HepG2 (cell line): ENCODE measurements around the gene FBF1. TPM values are rescaled to one million over a fixed set of nuclear protein-coding genes. Genes with fewer than 3 reads are reported as not detected.

Experiments
- ATF1 ChIP-seq: IDR thresholded peaks from 2 replicates; pipeline ENCODE4 v1.6.1; 2016; ENCODE audit warnings: mild to moderate bottlenecking, control low read depth
- CENPX ChIP-seq: sonication (generic); formaldehyde crosslinking; IDR thresholded peaks from 2 replicates; pipeline ENCODE4 v1.9.0; 2021; ENCODE audit warnings: mild to moderate bottlenecking, missing genetic modification reagents, moderate library complexity
- ERF ChIP-seq: IDR thresholded peaks from 2 replicates; pipeline ENCODE4 v1.6.1; 2018; ENCODE audit warnings: missing biosample characterization, missing genetic modification reagents
- MEIS1 ChIP-seq: sonication (generic); formaldehyde crosslinking; IDR thresholded peaks from 2 replicates; pipeline ENCODE4 v1.9.0; 2021; ENCODE audit warnings: mild to moderate bottlenecking, missing genetic modification reagents, moderate library complexity, borderline replicate concordance
- POGZ ChIP-seq: sonication (generic); formaldehyde crosslinking; IDR thresholded peaks from 2 replicates; pipeline ENCODE4 v1.4.0; 2020; ENCODE audit warnings: mild to moderate bottlenecking, missing genetic modification reagents
- POLR2A ChIP-seq, 2 experiments: IDR thresholded peaks; 2 replicates each; pipeline ENCODE4 v1.6.1; 2011; ENCODE audit warnings: low read depth in 2 of 2, low read length in 2 of 2, mild to moderate bottlenecking in 1 of 2, moderate library complexity in 1 of 2; ENCODE audit not compliant: insufficient read depth in 1 of 2
- TMF1 ChIP-seq: sonication (generic); formaldehyde crosslinking; IDR thresholded peaks from 2 replicates; pipeline ENCODE4 v1.8.1; 2022; ENCODE audit warnings: low read depth, missing genetic modification reagents
- ZFY ChIP-seq: sonication (generic); formaldehyde crosslinking; IDR thresholded peaks from 2 replicates; pipeline ENCODE4 v1.4.0; 2020; ENCODE audit warnings: missing genetic modification reagents
- ZKSCAN5 ChIP-seq: sonication (generic); formaldehyde crosslinking; IDR thresholded peaks from 2 replicates; pipeline ENCODE4 v1.5.1; 2020; ENCODE audit warnings: mild to moderate bottlenecking, missing genetic modification reagents
- ZNF12 ChIP-seq: sonication (generic); formaldehyde crosslinking; IDR thresholded peaks from 2 replicates; pipeline ENCODE4 v1.5.0; 2020; ENCODE audit warnings: missing genetic modification reagents
- ZNF225 ChIP-seq: sonication (generic); formaldehyde crosslinking; IDR thresholded peaks from 2 replicates; pipeline ENCODE4 v1.4.0; 2020; ENCODE audit warnings: mild to moderate bottlenecking, missing genetic modification reagents
- ZNF510 ChIP-seq: sonication (generic); formaldehyde crosslinking; IDR thresholded peaks from 2 replicates; pipeline ENCODE4 v1.4.0; 2020; ENCODE audit warnings: low read depth, mild to moderate bottlenecking, missing genetic modification reagents
- ZNF780A ChIP-seq: sonication (generic); formaldehyde crosslinking; IDR thresholded peaks from 2 replicates; pipeline ENCODE4 v1.8.0; 2022; ENCODE audit warnings: mild to moderate bottlenecking, missing genetic modification reagents, moderate library complexity
- polyA plus RNA-seq, 8 experiments: library from polyadenylated mRNA; depleted of rRNA in 3 of 8; stranded (reverse) in 7 of 8; unstranded in 1 of 8; fragments of >200 nt; fragmentation: Illumina TruSeq in 4 of 8; extraction: Trizol in 4 of 8; gene quantifications; 2 replicates each; pipeline versions ENCODE4 v1.2.1 to v1.2.3, GENCODE V29; 2011 to 2016; ENCODE audit warnings: low read depth in 4 of 8, missing spikeins in 1 of 8, mixed read lengths in 1 of 8; ENCODE audit not compliant: insufficient read depth in 1 of 8
- total RNA-seq, 5 experiments: library from RNA; depleted of rRNA; stranded (reverse); fragments of >200 nt; fragmentation: Illumina TruSeq; extraction: Trizol; gene quantifications; 2 replicates each; pipeline ENCODE4 v1.2.3, GENCODE V29; 2016; ENCODE audit warnings: low read depth in 1 of 5
- TF ChIP-seq, protein P1 (sequence below): sonication (generic); formaldehyde crosslinking; IDR thresholded peaks from 2 replicates; pipeline ENCODE4 v1.4.0; 2020; ENCODE audit warnings: mild to moderate bottlenecking, missing genetic modification reagents
- TF ChIP-seq, protein P2 (sequence below): sonication (generic); formaldehyde crosslinking; IDR thresholded peaks from 2 replicates; pipeline ENCODE4 v1.5.1; 2020; ENCODE audit warnings: missing genetic modification reagents, mild to moderate bottlenecking, borderline replicate concordance
- TF ChIP-seq, protein P3 (sequence below): sonication (generic); formaldehyde crosslinking; IDR thresholded peaks from 2 replicates; pipeline ENCODE4 v1.4.0; 2020; ENCODE audit warnings: missing genetic modification reagents, borderline replicate concordance
- TF ChIP-seq, protein P4 (sequence below): sonication (generic); formaldehyde crosslinking; IDR thresholded peaks from 2 replicates; pipeline ENCODE4 v1.9.0; 2022; ENCODE audit warnings: low read depth, missing genetic modification reagents
- TF ChIP-seq, protein P5 (sequence below): sonication (generic); formaldehyde crosslinking; IDR thresholded peaks from 2 replicates; pipeline ENCODE4 v1.8.0; 2022; ENCODE audit warnings: missing genetic modification reagents, mild to moderate bottlenecking, borderline replicate concordance

Gene FBF1
- total and polyA plus RNA-seq, 2 of the 13 experiments (the other 11 are each of a cell fraction or from before 2014, with no cell fraction given), result 2.4 to 8.1 TPM

DNA sequence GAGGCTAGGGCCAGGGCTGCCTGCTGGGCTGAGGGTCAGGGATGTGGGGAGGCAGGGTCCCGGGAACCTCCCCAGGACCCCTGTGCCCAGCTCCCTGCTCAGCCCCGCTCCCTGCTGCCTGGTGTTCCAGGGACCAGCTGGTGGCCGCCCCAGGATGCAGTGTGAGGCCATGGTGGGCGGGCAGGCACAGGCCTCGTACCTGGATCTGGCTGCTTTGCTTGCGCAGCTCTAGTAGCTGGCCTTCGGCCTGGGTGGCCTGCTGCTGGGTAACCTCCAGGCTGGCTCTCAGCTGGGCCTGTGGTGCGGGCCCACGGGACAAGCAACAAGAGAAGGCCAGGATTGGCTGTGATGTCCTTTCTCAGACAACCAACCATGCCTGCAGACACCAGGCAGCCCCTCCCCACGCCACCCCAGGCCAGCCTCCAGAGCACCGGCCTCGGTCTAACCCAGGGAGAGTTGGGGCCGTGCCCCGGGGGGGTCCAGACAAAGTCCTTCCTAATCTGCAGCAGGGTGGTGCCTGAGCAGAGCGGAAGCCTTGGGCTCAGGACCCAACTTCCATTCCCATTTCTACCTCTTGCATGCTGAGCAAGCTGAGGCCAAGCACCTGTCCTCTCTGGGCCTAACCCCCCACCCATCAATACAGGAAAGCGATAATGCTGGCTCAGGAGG lies 48.2 kb downstream of the FBF1 start (continued):
- TF ChIP-seq, protein P1, sequence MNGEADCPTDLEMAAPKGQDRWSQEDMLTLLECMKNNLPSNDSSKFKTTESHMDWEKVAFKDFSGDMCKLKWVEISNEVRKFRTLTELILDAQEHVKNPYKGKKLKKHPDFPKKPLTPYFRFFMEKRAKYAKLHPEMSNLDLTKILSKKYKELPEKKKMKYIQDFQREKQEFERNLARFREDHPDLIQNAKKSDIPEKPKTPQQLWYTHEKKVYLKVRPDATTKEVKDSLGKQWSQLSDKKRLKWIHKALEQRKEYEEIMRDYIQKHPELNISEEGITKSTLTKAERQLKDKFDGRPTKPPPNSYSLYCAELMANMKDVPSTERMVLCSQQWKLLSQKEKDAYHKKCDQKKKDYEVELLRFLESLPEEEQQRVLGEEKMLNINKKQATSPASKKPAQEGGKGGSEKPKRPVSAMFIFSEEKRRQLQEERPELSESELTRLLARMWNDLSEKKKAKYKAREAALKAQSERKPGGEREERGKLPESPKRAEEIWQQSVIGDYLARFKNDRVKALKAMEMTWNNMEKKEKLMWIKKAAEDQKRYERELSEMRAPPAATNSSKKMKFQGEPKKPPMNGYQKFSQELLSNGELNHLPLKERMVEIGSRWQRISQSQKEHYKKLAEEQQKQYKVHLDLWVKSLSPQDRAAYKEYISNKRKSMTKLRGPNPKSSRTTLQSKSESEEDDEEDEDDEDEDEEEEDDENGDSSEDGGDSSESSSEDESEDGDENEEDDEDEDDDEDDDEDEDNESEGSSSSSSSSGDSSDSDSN (CRISPR knock-in tag), result peak; percentile 98
- peak; percentile 81; the same call in 1 of the 2 replicates for TF ChIP-seq MEIS1 (CRISPR knock-in tag)
- no peak for TF ChIP-seq ZNF780A
- TF ChIP-seq POLR2A (IDR thresholded peaks at IDR 0.05; ENCODE audit: insufficient read depth in 1 of 2, low read depth in 2 of 2, low read length in 2 of 2), result peak in 1 of 2 experiments; percentile 75; a peak in 2 of 4 replicates
- peak; percentile 34 for TF ChIP-seq POGZ
- peak; percentile 41; the same call in 1 of the 2 replicates for TF ChIP-seq ZNF225
- 0 out of 2 replicates have a peak, but pooled peaks have one; percentile 63 for TF ChIP-seq ZNF510 (CRISPR knock-in tag)
- no peak for TF ChIP-seq ATF1 (CRISPR knock-in tag)
- TF ChIP-seq ERF (CRISPR knock-in tag), result peak; percentile 64
- TF ChIP-seq ZFY (CRISPR knock-in tag), result peak; percentile 97
- TF ChIP-seq, protein P2, sequence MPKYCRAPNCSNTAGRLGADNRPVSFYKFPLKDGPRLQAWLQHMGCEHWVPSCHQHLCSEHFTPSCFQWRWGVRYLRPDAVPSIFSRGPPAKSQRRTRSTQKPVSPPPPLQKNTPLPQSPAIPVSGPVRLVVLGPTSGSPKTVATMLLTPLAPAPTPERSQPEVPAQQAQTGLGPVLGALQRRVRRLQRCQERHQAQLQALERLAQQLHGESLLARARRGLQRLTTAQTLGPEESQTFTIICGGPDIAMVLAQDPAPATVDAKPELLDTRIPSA (CRISPR knock-in tag), result no peak
- TF ChIP-seq, protein P3, sequence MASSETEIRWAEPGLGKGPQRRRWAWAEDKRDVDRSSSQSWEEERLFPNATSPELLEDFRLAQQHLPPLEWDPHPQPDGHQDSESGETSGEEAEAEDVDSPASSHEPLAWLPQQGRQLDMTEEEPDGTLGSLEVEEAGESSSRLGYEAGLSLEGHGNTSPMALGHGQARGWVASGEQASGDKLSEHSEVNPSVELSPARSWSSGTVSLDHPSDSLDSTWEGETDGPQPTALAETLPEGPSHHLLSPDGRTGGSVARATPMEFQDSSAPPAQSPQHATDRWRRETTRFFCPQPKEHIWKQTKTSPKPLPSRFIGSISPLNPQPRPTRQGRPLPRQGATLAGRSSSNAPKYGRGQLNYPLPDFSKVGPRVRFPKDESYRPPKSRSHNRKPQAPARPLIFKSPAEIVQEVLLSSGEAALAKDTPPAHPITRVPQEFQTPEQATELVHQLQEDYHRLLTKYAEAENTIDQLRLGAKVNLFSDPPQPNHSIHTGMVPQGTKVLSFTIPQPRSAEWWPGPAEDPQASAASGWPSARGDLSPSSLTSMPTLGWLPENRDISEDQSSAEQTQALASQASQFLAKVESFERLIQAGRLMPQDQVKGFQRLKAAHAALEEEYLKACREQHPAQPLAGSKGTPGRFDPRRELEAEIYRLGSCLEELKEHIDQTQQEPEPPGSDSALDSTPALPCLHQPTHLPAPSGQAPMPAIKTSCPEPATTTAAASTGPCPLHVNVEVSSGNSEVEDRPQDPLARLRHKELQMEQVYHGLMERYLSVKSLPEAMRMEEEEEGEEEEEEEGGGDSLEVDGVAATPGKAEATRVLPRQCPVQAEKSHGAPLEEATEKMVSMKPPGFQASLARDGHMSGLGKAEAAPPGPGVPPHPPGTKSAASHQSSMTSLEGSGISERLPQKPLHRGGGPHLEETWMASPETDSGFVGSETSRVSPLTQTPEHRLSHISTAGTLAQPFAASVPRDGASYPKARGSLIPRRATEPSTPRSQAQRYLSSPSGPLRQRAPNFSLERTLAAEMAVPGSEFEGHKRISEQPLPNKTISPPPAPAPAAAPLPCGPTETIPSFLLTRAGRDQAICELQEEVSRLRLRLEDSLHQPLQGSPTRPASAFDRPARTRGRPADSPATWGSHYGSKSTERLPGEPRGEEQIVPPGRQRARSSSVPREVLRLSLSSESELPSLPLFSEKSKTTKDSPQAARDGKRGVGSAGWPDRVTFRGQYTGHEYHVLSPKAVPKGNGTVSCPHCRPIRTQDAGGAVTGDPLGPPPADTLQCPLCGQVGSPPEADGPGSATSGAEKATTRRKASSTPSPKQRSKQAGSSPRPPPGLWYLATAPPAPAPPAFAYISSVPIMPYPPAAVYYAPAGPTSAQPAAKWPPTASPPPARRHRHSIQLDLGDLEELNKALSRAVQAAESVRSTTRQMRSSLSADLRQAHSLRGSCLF, result no peak
- TF ChIP-seq ZKSCAN5, result no peak
- peak; percentile 60; the same call in 1 of the 2 replicates for TF ChIP-seq TMF1
- TF ChIP-seq, protein P4, sequence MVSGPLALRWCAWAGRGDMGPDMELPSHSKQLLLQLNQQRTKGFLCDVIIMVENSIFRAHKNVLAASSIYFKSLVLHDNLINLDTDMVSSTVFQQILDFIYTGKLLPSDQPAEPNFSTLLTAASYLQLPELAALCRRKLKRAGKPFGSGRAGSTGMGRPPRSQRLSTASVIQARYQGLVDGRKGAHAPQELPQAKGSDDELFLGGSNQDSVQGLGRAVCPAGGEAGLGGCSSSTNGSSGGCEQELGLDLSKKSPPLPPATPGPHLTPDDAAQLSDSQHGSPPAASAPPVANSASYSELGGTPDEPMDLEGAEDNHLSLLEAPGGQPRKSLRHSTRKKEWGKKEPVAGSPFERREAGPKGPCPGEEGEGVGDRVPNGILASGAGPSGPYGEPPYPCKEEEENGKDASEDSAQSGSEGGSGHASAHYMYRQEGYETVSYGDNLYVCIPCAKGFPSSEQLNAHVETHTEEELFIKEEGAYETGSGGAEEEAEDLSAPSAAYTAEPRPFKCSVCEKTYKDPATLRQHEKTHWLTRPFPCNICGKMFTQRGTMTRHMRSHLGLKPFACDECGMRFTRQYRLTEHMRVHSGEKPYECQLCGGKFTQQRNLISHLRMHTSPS (CRISPR knock-in tag), result 0 out of 2 replicates have a peak, but pooled peaks have one; percentile 58
- TF ChIP-seq, protein P5, sequence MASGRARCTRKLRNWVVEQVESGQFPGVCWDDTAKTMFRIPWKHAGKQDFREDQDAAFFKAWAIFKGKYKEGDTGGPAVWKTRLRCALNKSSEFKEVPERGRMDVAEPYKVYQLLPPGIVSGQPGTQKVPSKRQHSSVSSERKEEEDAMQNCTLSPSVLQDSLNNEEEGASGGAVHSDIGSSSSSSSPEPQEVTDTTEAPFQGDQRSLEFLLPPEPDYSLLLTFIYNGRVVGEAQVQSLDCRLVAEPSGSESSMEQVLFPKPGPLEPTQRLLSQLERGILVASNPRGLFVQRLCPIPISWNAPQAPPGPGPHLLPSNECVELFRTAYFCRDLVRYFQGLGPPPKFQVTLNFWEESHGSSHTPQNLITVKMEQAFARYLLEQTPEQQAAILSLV, result no peak; the same call in 1 of the 2 replicates
- no peak for TF ChIP-seq CENPX
- TF ChIP-seq ZNF12, result peak; percentile 68
